Ishikawa (cell line): ENCODE measurements around the gene NEAT1.

Experiments used
- CEBPB ChIP-seq: IDR thresholded peaks from 2 replicates; pipeline ENCODE4 v1.6.1; 2012
- CREB1 ChIP-seq: IDR thresholded peaks from 2 replicates; pipeline ENCODE4 v1.6.1; 2012; ENCODE audit warnings: low read depth
- EGR1 ChIP-seq: IDR thresholded peaks from 2 replicates; pipeline ENCODE4 v1.6.1; 2012
- EP300 ChIP-seq: IDR thresholded peaks from 2 replicates; pipeline ENCODE4 v1.6.1; 2012; ENCODE audit warnings: borderline replicate concordance
- FOXM1 ChIP-seq: IDR thresholded peaks from 2 replicates; pipeline ENCODE4 v1.6.1; 2012; ENCODE audit warnings: low read depth, borderline replicate concordance
- NFIC ChIP-seq: IDR thresholded peaks from 2 replicates; pipeline ENCODE4 v1.6.1; 2012
- RAD21 ChIP-seq: IDR thresholded peaks from 2 replicates; pipeline ENCODE4 v1.6.1; 2012; ENCODE audit warnings: low read depth
- TAF1 ChIP-seq: IDR thresholded peaks from 2 replicates; pipeline ENCODE4 v1.6.1; 2012; ENCODE audit warnings: low read depth, mild to moderate bottlenecking
- TCF12 ChIP-seq: IDR thresholded peaks from 2 replicates; pipeline ENCODE4 v1.6.1; 2012; ENCODE audit warnings: low read depth
- TEAD4 ChIP-seq: IDR thresholded peaks from 2 replicates; pipeline ENCODE4 v1.6.1; 2012
- YY1 ChIP-seq: IDR thresholded peaks from 2 replicates; pipeline ENCODE4 v1.6.1; 2012; ENCODE audit warnings: low read depth
- ZBTB7A ChIP-seq: IDR thresholded peaks from 2 replicates; pipeline ENCODE4 v1.6.1; 2012; ENCODE audit warnings: low read depth
- TF ChIP-seq, protein P1 (sequence below): IDR thresholded peaks from 2 replicates; pipeline ENCODE4 v1.6.1; 2012
- TF ChIP-seq, protein P2 (sequence below): IDR thresholded peaks from 2 replicates; pipeline ENCODE4 v1.6.1; 2012; ENCODE audit warnings: low read depth, mild to moderate bottlenecking
- TF ChIP-seq, protein P3 (sequence below): IDR thresholded peaks from 2 replicates; pipeline ENCODE4 v1.6.1; 2012

NEAT1 gene

DNA sequence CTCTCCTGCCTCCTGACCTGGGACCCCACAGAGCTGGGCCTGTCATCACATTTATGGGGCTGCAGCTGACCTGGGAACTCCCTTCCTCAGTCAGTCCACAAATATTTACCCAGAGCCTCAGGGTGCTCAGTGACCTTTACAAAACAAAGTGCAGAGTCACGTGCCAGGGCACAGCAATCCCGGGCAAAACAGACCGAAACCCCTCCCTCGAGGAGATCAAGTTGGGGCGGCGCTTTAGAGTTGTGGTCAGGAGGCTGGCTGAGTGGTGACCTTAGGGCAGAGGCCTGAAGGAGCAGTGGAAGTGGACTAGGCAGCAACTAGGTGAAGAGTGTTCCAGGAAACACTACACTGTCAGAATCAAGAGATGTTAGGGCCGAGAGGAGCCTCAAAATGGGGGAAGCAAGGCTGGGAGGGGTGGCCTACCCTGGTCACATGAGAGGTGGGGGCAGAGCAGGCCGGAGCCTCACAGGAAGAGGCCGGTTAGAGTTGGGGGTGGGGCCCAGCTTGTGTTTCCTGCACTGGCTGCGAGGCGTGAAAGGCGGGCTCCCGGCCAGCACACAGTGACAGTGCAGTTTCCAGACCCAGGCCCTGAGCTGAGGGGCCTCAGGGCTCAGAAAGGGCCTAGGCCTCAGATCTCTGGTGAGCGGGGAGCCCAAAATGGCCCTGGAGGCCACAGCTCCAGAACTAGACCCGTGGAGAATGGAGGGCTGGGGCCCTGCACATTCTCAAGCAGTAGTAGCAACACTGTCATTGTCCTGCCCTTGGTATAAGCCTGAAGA lies 3.7 kb upstream of the NEAT1 start:
- TF ChIP-seq, protein P1, sequence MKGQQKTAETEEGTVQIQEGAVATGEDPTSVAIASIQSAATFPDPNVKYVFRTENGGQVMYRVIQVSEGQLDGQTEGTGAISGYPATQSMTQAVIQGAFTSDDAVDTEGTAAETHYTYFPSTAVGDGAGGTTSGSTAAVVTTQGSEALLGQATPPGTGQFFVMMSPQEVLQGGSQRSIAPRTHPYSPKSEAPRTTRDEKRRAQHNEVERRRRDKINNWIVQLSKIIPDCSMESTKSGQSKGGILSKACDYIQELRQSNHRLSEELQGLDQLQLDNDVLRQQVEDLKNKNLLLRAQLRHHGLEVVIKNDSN, result peak; percentile 93
- TF ChIP-seq CREB1, result no peak
- no peak for TF ChIP-seq CEBPB
- TF ChIP-seq TAF1, result peak; percentile 74
- TF ChIP-seq, protein P2, sequence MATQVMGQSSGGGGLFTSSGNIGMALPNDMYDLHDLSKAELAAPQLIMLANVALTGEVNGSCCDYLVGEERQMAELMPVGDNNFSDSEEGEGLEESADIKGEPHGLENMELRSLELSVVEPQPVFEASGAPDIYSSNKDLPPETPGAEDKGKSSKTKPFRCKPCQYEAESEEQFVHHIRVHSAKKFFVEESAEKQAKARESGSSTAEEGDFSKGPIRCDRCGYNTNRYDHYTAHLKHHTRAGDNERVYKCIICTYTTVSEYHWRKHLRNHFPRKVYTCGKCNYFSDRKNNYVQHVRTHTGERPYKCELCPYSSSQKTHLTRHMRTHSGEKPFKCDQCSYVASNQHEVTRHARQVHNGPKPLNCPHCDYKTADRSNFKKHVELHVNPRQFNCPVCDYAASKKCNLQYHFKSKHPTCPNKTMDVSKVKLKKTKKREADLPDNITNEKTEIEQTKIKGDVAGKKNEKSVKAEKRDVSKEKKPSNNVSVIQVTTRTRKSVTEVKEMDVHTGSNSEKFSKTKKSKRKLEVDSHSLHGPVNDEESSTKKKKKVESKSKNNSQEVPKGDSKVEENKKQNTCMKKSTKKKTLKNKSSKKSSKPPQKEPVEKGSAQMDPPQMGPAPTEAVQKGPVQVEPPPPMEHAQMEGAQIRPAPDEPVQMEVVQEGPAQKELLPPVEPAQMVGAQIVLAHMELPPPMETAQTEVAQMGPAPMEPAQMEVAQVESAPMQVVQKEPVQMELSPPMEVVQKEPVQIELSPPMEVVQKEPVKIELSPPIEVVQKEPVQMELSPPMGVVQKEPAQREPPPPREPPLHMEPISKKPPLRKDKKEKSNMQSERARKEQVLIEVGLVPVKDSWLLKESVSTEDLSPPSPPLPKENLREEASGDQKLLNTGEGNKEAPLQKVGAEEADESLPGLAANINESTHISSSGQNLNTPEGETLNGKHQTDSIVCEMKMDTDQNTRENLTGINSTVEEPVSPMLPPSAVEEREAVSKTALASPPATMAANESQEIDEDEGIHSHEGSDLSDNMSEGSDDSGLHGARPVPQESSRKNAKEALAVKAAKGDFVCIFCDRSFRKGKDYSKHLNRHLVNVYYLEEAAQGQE, result no peak
- no peak for TF ChIP-seq YY1
- no peak for TF ChIP-seq EGR1
- 0 out of 2 replicates have a peak, but pooled peaks have one; percentile 78 for TF ChIP-seq ZBTB7A
- peak; percentile 92 for TF ChIP-seq NFIC
- TF ChIP-seq, protein P3, sequence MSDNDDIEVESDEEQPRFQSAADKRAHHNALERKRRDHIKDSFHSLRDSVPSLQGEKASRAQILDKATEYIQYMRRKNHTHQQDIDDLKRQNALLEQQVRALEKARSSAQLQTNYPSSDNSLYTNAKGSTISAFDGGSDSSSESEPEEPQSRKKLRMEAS, result peak; percentile 88
- TF ChIP-seq TCF12, result peak; percentile 86
- TF ChIP-seq TEAD4, result peak; percentile 76
- no peak for TF ChIP-seq RAD21
- TF ChIP-seq FOXM1, result 0 out of 2 replicates have a peak, but pooled peaks have one; percentile 45
- TF ChIP-seq EP300, result peak; percentile 75

DNA sequence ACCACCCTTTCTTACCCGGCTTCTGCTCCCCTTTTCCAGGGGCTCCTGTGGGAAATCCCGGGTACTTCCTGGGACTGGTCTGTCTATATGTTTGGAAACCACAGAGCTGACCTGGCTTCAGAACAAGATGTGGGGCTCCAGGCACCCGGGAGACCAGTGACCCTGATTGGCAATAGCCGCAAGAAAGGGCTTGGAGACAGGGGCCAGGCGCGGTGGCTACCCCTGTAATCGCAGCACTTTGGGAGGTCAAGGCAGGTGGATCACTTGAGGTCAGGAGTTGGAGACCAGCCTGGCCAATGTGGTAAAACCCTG lies 3.2 kb upstream of the NEAT1 start:
- no peak for TF ChIP-seq FOXM1
- TF ChIP-seq, protein P2, result no peak
- TF ChIP-seq EP300, result no peak
- no peak for TF ChIP-seq NFIC
- no peak for TF ChIP-seq TAF1
- no peak for TF ChIP-seq CREB1
- no peak for TF ChIP-seq ZBTB7A
- TF ChIP-seq EGR1, result no peak

DNA sequence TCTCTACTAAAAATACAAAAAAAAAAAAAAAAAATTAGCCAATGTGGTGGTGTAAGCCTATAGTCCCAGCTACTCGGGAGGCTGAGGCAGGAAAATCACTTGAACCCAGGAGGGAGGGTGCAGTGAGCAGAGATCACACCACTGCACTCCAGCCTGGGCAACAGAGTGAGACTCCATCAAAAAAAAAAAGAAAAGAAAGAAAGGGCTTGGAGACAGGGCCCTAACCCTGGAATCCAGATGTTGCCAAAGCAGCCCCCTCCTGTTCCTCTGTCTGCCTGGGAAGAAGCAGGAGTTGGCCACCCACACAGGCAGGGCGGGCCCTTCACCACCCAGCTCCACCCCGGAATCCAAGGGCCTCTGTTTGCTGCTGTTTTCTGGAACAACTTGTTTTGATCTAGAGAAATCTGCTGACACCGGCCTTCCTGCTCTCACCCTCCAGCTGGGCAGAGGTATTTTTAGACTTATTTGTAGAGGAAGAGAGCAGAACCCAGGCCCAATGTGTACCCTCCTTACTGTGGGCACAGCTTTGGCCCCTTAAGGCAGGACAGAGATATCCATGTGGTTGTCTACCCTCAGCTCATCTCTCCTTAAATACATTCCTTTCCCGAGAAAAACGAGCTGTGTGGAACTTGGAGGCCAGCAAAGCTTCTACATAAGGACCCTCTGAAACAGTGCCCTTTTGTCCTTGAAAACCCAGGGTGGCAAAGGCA lies 2.7 kb upstream of the NEAT1 start:
- no peak for TF ChIP-seq ZBTB7A
- TF ChIP-seq, protein P1, result no peak
- no peak; the same call in 1 of the 2 replicates for TF ChIP-seq TCF12
- TF ChIP-seq YY1, result no peak
- no peak for TF ChIP-seq CREB1
- TF ChIP-seq, protein P3, result no peak; the same call in 1 of the 2 replicates
- TF ChIP-seq RAD21, result no peak
- TF ChIP-seq NFIC, result peak; percentile 64
- peak; percentile 49; the same call in 1 of the 2 replicates for TF ChIP-seq FOXM1
- TF ChIP-seq EP300, result peak; percentile 73; the same call in 1 of the 2 replicates
- TF ChIP-seq, protein P2, result no peak
- peak; percentile 42; the same call in 1 of the 2 replicates for TF ChIP-seq TAF1
- peak; percentile 87 for TF ChIP-seq EGR1
- no peak for TF ChIP-seq CEBPB
- TF ChIP-seq TEAD4, result peak; percentile 70

DNA sequence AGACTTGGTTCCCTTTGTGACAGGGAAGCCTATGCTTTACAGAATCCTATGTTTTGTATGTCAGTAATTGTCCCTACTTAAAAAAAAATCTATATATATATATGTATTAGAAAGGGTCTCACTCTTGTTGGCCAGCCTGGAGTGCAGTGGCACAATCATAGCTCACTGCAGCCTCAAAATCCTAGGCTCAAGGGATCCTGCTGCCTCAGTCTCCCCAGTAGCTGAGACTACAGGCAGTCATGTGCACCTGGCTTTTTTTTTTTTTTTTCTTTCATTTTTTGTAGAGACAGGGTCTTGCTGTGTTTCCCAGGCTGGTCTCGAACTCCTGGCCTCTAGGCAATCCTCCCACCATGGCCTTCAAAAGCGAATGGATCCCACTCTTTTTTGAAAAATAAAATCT lies 2.1 kb upstream of the NEAT1 start:
- TF ChIP-seq TCF12, result no peak
- TF ChIP-seq, protein P1, result no peak
- TF ChIP-seq, protein P3, result no peak
- TF ChIP-seq RAD21, result no peak
- no peak for TF ChIP-seq NFIC
- TF ChIP-seq, protein P2, result no peak
- no peak for TF ChIP-seq TEAD4
- no peak for TF ChIP-seq EGR1
- no peak for TF ChIP-seq CEBPB
- no peak for TF ChIP-seq ZBTB7A
- no peak for TF ChIP-seq YY1
- TF ChIP-seq TAF1, result no peak
- no peak for TF ChIP-seq CREB1
- no peak for TF ChIP-seq FOXM1
- no peak for TF ChIP-seq EP300
